HepG2 (cell line): ENCODE results near the gene TMEM258. TPM values are rescaled to one million over a fixed set of nuclear protein-coding genes. Genes with fewer than 3 reads are reported as not detected.

Source experiments
- BATF2 ChIP-seq: sonication (generic); formaldehyde crosslinking; IDR thresholded peaks from 2 replicates; pipeline ENCODE4 v1.8.0; 2022; ENCODE audit warnings: mild to moderate bottlenecking, missing genetic modification reagents, moderate library complexity
- ELF4 ChIP-seq: sonication (generic); formaldehyde crosslinking; IDR thresholded peaks from 2 replicates; pipeline ENCODE4 v1.5.0; 2020; ENCODE audit warnings: missing genetic modification reagents, mild to moderate bottlenecking, moderate library complexity, borderline replicate concordance
- FOXO4 ChIP-seq: sonication (generic); formaldehyde crosslinking; conservative IDR thresholded peaks from 2 replicates; pipeline ENCODE4 v1.8.1; 2023; ENCODE audit warnings: missing genetic modification reagents
- GABPA ChIP-seq, 2 experiments: IDR thresholded peaks; 2 replicates each; pipeline ENCODE4 v1.6.1; 2011 to 2016; ENCODE audit warnings: low read depth in 2 of 2, low read length in 1 of 2, missing biosample characterization in 1 of 2, missing genetic modification characterization in 1 of 2
- IKZF4 ChIP-seq: sonication (generic); formaldehyde crosslinking; IDR thresholded peaks from 2 replicates; pipeline ENCODE4 v1.5.1; 2020; ENCODE audit warnings: borderline replicate concordance, mild to moderate bottlenecking, low read depth, missing genetic modification reagents; ENCODE audit errors: not compliant biosample characterization
- KDM1A ChIP-seq: IDR thresholded peaks from 2 replicates; pipeline ENCODE4 v1.6.1; 2016; ENCODE audit warnings: missing compliant biosample characterization
- NFATC3 ChIP-seq: sonication (generic); formaldehyde crosslinking; IDR thresholded peaks from 2 replicates; pipeline ENCODE4 v1.5.1; 2020; ENCODE audit warnings: mild to moderate bottlenecking, missing genetic modification reagents
- NFIB ChIP-seq: sonication (generic); formaldehyde crosslinking; IDR thresholded peaks from 2 replicates; pipeline ENCODE4 v1.9.0; 2021; ENCODE audit warnings: missing genetic modification reagents, mild to moderate bottlenecking, borderline replicate concordance
- NFIC ChIP-seq: IDR thresholded peaks from 2 replicates; pipeline ENCODE4 v1.6.1; 2012; ENCODE audit warnings: mild to moderate bottlenecking, low read length, inconsistent platforms
- SNAPC5 ChIP-seq: sonication (generic); formaldehyde crosslinking; IDR thresholded peaks from 2 replicates; pipeline ENCODE4 v1.8.1; 2023; ENCODE audit warnings: mild to moderate bottlenecking, missing genetic modification reagents, borderline replicate concordance
- SOX6 ChIP-seq, 2 experiments: fragments of 450-650 bp in 1 of 2; sonication (generic) in 1 of 2; formaldehyde crosslinking in 1 of 2; IDR thresholded peaks; 2 replicates each; pipeline versions ENCODE4 v1.4.0 to v1.6.1; 2017 to 2020; ENCODE audit warnings: antibody characterized with exemption in 1 of 2, mild to moderate bottlenecking in 1 of 2, missing genetic modification reagents in 1 of 2
- TCF7 ChIP-seq: sonication (generic); IDR thresholded peaks from 2 replicates; pipeline ENCODE4 v1.6.1; 2016; ENCODE audit warnings: antibody characterized with exemption, low read depth
- TEAD2 ChIP-seq: sonication (generic); formaldehyde crosslinking; IDR thresholded peaks from 2 replicates; pipeline ENCODE4 v1.9.0; 2021; ENCODE audit warnings: missing genetic modification reagents
- THAP11 ChIP-seq: IDR thresholded peaks from 2 replicates; pipeline ENCODE4 v1.6.1; 2016; ENCODE audit warnings: missing biosample characterization, missing genetic modification reagents
- ZBTB34 ChIP-seq: sonication (generic); formaldehyde crosslinking; IDR thresholded peaks from 2 replicates; pipeline ENCODE4 v1.8.0; 2022; ENCODE audit warnings: mild to moderate bottlenecking, missing genetic modification reagents
- ZFP91 ChIP-seq: sonication (generic); formaldehyde crosslinking; IDR thresholded peaks from 2 replicates; pipeline ENCODE4 v1.9.0; 2022; ENCODE audit warnings: missing genetic modification reagents, mild to moderate bottlenecking, borderline replicate concordance
- ZNF207 ChIP-seq: fragments of 450-650 bp; IDR thresholded peaks from 2 replicates; pipeline ENCODE4 v1.6.1; 2016; ENCODE audit warnings: antibody characterized with exemption, borderline replicate concordance
- ZNF260 ChIP-seq: sonication (generic); formaldehyde crosslinking; IDR thresholded peaks from 2 replicates; pipeline ENCODE4 v1.4.0; 2020; ENCODE audit warnings: missing genetic modification reagents, low read depth, mild to moderate bottlenecking, borderline replicate concordance
- ZNF556 ChIP-seq: sonication (generic); formaldehyde crosslinking; IDR thresholded peaks from 2 replicates; pipeline ENCODE4 v1.4.0; 2020; ENCODE audit warnings: mild to moderate bottlenecking, missing genetic modification reagents, borderline replicate concordance
- ZNF557 ChIP-seq: sonication (generic); formaldehyde crosslinking; IDR thresholded peaks from 2 replicates; pipeline ENCODE4 v1.4.0; 2020; ENCODE audit warnings: missing genetic modification reagents
- ZNF558 ChIP-seq: sonication (generic); formaldehyde crosslinking; IDR thresholded peaks from 2 replicates; pipeline ENCODE4 v1.9.0; 2022; ENCODE audit warnings: mild to moderate bottlenecking, missing genetic modification reagents, borderline replicate concordance
- ZNF703 ChIP-seq: sonication (generic); formaldehyde crosslinking; IDR thresholded peaks from 2 replicates; pipeline ENCODE4 v1.5.1; 2020; ENCODE audit warnings: missing genetic modification reagents, mild to moderate bottlenecking, moderate library complexity, borderline replicate concordance
- ZNF709 ChIP-seq: sonication (generic); formaldehyde crosslinking; IDR thresholded peaks from 2 replicates; pipeline ENCODE4 v1.5.0; 2020; ENCODE audit warnings: mild to moderate bottlenecking, missing genetic modification reagents
- ZNF878 ChIP-seq: sonication (generic); formaldehyde crosslinking; IDR thresholded peaks from 2 replicates; pipeline ENCODE4 v1.8.1; 2023; ENCODE audit warnings: mild to moderate bottlenecking, missing genetic modification reagents, moderate library complexity
- polyA plus RNA-seq, 8 experiments: library from polyadenylated mRNA; depleted of rRNA in 3 of 8; stranded (reverse) in 7 of 8; unstranded in 1 of 8; fragments of >200 nt; fragmentation: Illumina TruSeq in 4 of 8; extraction: Trizol in 4 of 8; gene quantifications; 2 replicates each; pipeline versions ENCODE4 v1.2.1 to v1.2.3, GENCODE V29; 2011 to 2016; ENCODE audit warnings: low read depth in 4 of 8, missing spikeins in 1 of 8, mixed read lengths in 1 of 8; ENCODE audit not compliant: insufficient read depth in 1 of 8
- total RNA-seq, 5 experiments: library from RNA; depleted of rRNA; stranded (reverse); fragments of >200 nt; fragmentation: Illumina TruSeq; extraction: Trizol; gene quantifications; 2 replicates each; pipeline ENCODE4 v1.2.3, GENCODE V29; 2016; ENCODE audit warnings: low read depth in 1 of 5

The TMEM258 gene
- total and polyA plus RNA-seq, 2 of the 13 experiments (the other 11 are each of a cell fraction or from before 2014, with no cell fraction given): 175 to 424 TPM

- TF ChIP-seq SNAPC5 (CRISPR knock-in tag): no peak
- TF ChIP-seq ZNF558: no peak
- peak; percentile 71; the same call in 1 of the 2 replicates for TF ChIP-seq ZNF709
- TF ChIP-seq ZBTB34 (CRISPR knock-in tag): no peak
- TF ChIP-seq NFIB: no peak
- peak; percentile 16; the same call in 1 of the 2 replicates for TF ChIP-seq TEAD2 (CRISPR knock-in tag)
- TF ChIP-seq KDM1A (CRISPR knock-in tag): no peak
- peak; percentile 23; the same call in 1 of the 2 replicates for TF ChIP-seq ZNF557 (CRISPR knock-in tag)
- TF ChIP-seq GABPA (IDR thresholded peaks at IDR 0.05; ENCODE audit: low read depth, low read length): no peak
- no peak for TF ChIP-seq GABPA (CRISPR knock-in tag; IDR thresholded peaks at IDR 0.05; ENCODE audit: low read depth)
- TF ChIP-seq TCF7: no peak
- TF ChIP-seq FOXO4 (CRISPR knock-in tag): no peak
- TF ChIP-seq ZNF260 (CRISPR knock-in tag): no peak
- TF ChIP-seq ZNF703: no peak; the same call in 1 of the 2 replicates
- TF ChIP-seq IKZF4 (CRISPR knock-in tag): no peak
- TF ChIP-seq ELF4 (CRISPR knock-in tag): no peak
- TF ChIP-seq SOX6 (IDR thresholded peaks at IDR 0.05): no peak
- peak; percentile 45 for TF ChIP-seq SOX6 (CRISPR knock-in tag; IDR thresholded peaks at IDR 0.05)
- no peak for TF ChIP-seq NFATC3
- no peak for TF ChIP-seq ZNF556 (CRISPR knock-in tag)
- no peak for TF ChIP-seq NFIC
- no peak for TF ChIP-seq BATF2 (CRISPR knock-in tag)
- TF ChIP-seq THAP11 (CRISPR knock-in tag): no peak
- TF ChIP-seq ZNF207: no peak
- peak; percentile 85 for TF ChIP-seq ZFP91 (CRISPR knock-in tag)
- TF ChIP-seq ZNF878 (CRISPR knock-in tag): peak; percentile 19; the same call in 1 of the 2 replicates
These were observed 22.8 kb upstream of the TMEM258 start (continued) for GRCh38 chr11:61814958-61815789.
